Gastrocnemius medialis (tissue), 4 donors: ENCODE data around the gene DGKG. TPM values are rescaled to one million over a fixed set of nuclear protein-coding genes. Genes with fewer than 3 reads are reported as not detected.

ENCODE experiments used
- ATAC-seq, 2 donors: fragments of 150-250 bp; one replicate each; pipeline ENCODE4 v1.9.1; 2016
- DNase-seq, 2 donors: peaks; one replicate each; pipeline ENCODE4 v3.0.0-alpha.2; 2019
- H3K27ac ChIP-seq, 4 donors: fragments of 200-600 bp; sonication (generic); 1 replicate in 1 of 4; 2 replicates in 3 of 4; pipeline ENCODE4 v1.5.1; 2016 to 2018; ENCODE audit warnings: mild to moderate bottlenecking in 2 of 4, moderate library complexity in 1 of 4
- H3K27me3 ChIP-seq, 3 donors: fragments of 200-600 bp; sonication (generic) in 2 of 3; 1 replicate in 1 of 3; 2 replicates in 2 of 3; pipeline versions ENCODE4 v1.5.1 to v1.6.0; 2016 to 2019; ENCODE audit warnings: mild to moderate bottlenecking in 1 of 3, moderate library complexity in 1 of 3
- H3K36me3 ChIP-seq, 2 donors: fragments of 200-600 bp; sonication (generic) in 1 of 2; one replicate each; pipeline ENCODE4 v1.5.1; 2017 to 2018
- H3K4me1 ChIP-seq, 2 donors: fragments of 200-600 bp; sonication (generic) in 1 of 2; one replicate each; pipeline ENCODE4 v1.5.1; 2016 to 2017; ENCODE audit warnings: mild to moderate bottlenecking in 2 of 2
- H3K4me3 ChIP-seq, 4 donors: fragments of 200-600 bp; sonication (generic) in 3 of 4; 1 replicate in 1 of 4; 2 replicates in 3 of 4; pipeline ENCODE4 v1.5.1; 2016 to 2019; ENCODE audit warnings: mild to moderate bottlenecking in 2 of 4
- H3K9me3 ChIP-seq, 3 donors: fragments of 200-600 bp; sonication (generic) in 2 of 3; 1 replicate in 1 of 3; 2 replicates in 2 of 3; pipeline ENCODE4 v1.5.1; 2016 to 2019
- POLR2A ChIP-seq, 2 donors: fragments of 450-650 bp; IDR thresholded peaks; one replicate each; pipeline ENCODE4 v1.6.1; 2017; ENCODE audit warnings: antibody characterized with exemption in 2 of 2, mild to moderate bottlenecking in 2 of 2, moderate library complexity in 2 of 2
- in situ Hi-C, 4 donors: fragments of 200-750 bp; cut with MboI; loops; one replicate each; pipeline versions ENCODE4 v1.15.0 to v1.8.0; 2017; ENCODE audit warnings: low sequenced_read_pairs in 4 of 4
- intact Hi-C: fragments of 100-400 bp; cut with DNase I; formaldehyde crosslinking; loops from one replicate; pipeline ENCODE4 v1.15.1; 2023; ENCODE audit warnings: low total_unique reads
- total RNA-seq, 4 donors: library from RNA; depleted of rRNA; stranded (reverse); fragments of >200 nt; gene quantifications; one replicate each; pipeline versions ENCODE4 v1.1.0 to v1.2.3, GENCODE V29; 2016
- TF ChIP-seq, protein P1 (sequence below), 5 experiments: fragments of 450-650 bp in 3 of 5; fragments of 200-600 bp in 2 of 5; sonication (generic) in 2 of 5; IDR thresholded peaks in 4 of 5; conservative IDR thresholded peaks in 1 of 5; 1 replicate in 4 of 5; 2 replicates in 1 of 5; pipeline ENCODE4 v1.5.1; 2016 to 2019; ENCODE audit warnings: antibody characterized with exemption in 5 of 5, mild to moderate bottlenecking in 3 of 5, moderate library complexity in 3 of 5

Gene DGKG
- total RNA-seq, 4 donors from 2014 or later, result 5.0 to 11.2 (median 7.7) TPM

DNA sequence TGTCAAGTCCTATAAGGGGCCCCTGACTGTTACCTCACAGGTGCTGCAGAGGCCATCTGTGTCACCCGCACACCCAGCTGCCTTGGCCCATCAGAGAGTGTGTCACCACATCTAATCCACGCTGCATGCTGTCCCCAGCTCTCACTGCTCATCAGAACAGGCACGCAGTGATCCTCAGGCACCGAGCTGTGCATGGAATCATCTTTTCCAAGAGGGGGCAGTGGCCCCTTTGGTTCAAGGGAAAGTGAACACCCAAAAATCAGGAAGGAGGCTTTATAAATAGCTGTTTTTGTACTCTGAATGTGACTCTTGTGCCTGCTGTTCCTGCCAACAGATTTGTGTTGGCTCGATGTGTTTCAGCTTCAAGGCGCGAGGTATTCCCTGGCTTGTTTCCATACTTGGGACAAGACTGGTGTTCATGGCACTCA lies 142.8 kb downstream of the DGKG start:
- Histone ChIP-seq H3K27me3 (no peaks in the 10 kb centered on the region), H3K4me3 (no peak overlapping the region), H3K36me3 (no peaks in the 10 kb centered on the region), H3K4me1 (peaks cover 30 to 49% of the 10 kb centered on the region in 2 donors), H3K9me3 (no peaks in the 10 kb centered on the region), H3K27ac (peak overlapping the region; percentile 85 to 95 (median 92))
- peak; percentile 84 to 91 for DNase-seq
- intact Hi-C loops (loop anchor here (1.0 kb wide), 1 partner anchor 20 kb away; no protein-coding TSS in a partner anchor), in situ Hi-C loops (no loop called here)
- peak; percentile 58 to 61 for ATAC-seq
- TF ChIP-seq, protein P1, sequence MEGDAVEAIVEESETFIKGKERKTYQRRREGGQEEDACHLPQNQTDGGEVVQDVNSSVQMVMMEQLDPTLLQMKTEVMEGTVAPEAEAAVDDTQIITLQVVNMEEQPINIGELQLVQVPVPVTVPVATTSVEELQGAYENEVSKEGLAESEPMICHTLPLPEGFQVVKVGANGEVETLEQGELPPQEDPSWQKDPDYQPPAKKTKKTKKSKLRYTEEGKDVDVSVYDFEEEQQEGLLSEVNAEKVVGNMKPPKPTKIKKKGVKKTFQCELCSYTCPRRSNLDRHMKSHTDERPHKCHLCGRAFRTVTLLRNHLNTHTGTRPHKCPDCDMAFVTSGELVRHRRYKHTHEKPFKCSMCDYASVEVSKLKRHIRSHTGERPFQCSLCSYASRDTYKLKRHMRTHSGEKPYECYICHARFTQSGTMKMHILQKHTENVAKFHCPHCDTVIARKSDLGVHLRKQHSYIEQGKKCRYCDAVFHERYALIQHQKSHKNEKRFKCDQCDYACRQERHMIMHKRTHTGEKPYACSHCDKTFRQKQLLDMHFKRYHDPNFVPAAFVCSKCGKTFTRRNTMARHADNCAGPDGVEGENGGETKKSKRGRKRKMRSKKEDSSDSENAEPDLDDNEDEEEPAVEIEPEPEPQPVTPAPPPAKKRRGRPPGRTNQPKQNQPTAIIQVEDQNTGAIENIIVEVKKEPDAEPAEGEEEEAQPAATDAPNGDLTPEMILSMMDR (IDR thresholded peaks at IDR 0.05 in 4 of 5, conservative IDR thresholded peaks at IDR 0.05 in 1 of 5), result peak; percentile 15 to 61 (median 24)
- peak in 1 of 2 donors; percentile 35 for TF ChIP-seq POLR2A (IDR thresholded peaks at IDR 0.05)

DNA sequence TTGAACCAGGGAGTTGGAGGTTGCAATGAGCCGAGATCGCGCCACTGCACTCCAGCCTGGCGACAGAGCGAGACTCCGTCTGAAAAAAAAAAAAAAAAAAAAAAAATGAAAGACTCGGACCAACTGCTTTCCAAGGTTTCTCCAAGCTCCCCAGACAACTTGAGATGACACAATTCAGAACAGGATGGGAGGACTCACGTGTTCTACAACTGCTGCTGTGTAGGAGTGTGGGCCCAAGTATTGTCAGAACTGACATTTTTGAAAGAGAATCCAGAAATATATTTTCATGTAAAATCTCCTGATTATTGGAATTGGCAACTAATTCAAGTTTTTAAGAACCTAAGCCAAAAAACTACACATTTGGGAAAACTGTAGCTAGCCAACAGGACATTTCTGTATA lies 143.6 kb downstream of the DGKG start:
- no peak for DNase-seq
- H3K9me3 ChIP-seq, result no peaks in the 10 kb centered on the region
- H3K36me3 ChIP-seq, result no peaks in the 10 kb centered on the region
- TF ChIP-seq, protein P1 (IDR thresholded peaks at IDR 0.05 in 4 of 5, conservative IDR thresholded peaks at IDR 0.05 in 1 of 5), result no peak
- no peak for TF ChIP-seq POLR2A (IDR thresholded peaks at IDR 0.05)
- in situ Hi-C loops (no loop called here), intact Hi-C loops (no loop called here)
- no peaks in the 10 kb centered on the region for H3K27me3 ChIP-seq
- no peak overlapping the region for H3K4me3 ChIP-seq
- H3K4me1 ChIP-seq, result peaks cover 30 to 50% of the 10 kb centered on the region in 2 donors
- H3K27ac ChIP-seq, result peak overlapping the region; percentile 85 to 95 (median 92)
- no peak for ATAC-seq

DNA sequence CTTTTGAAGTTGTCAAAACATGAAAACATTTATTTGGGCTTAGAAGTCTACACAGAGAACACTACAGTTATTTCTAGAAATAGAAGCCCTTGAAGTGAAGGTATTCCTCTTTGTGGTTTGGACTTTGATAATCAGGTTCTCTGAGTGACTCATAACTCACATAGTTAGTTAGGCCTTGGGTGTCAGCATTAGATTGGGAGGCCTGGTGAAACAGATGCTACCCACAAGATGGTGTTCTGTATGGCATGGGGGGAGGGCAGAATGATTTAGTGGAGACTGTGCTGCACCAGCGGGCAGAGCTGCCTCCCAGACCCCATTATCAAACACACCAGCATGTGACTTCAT lies 144.2 kb downstream of the DGKG start:
- in situ Hi-C loops (no loop called here), intact Hi-C loops (no loop called here)
- Histone ChIP-seq H3K4me1 (peaks cover 30 to 48% of the 10 kb centered on the region in 2 donors), H3K27me3 (no peaks in the 10 kb centered on the region), H3K27ac (peak overlapping the region in 2 of 4 donors; percentile 55 to 93), H3K9me3 (no peaks in the 10 kb centered on the region), H3K36me3 (no peaks in the 10 kb centered on the region), H3K4me3 (no peak overlapping the region)
- ATAC-seq (no peak), DNase-seq (no peak)
- TF ChIP-seq, protein P1 (IDR thresholded peaks at IDR 0.05 in 4 of 5, conservative IDR thresholded peaks at IDR 0.05 in 1 of 5), result no peak
- no peak for TF ChIP-seq POLR2A (IDR thresholded peaks at IDR 0.05)

- no peaks in the 10 kb centered on the region for H3K27me3 ChIP-seq
- no peak overlapping the region for H3K4me3 ChIP-seq
- peaks cover 23 to 43% of the 10 kb centered on the region in 2 donors for H3K4me1 ChIP-seq
- no peaks in the 10 kb centered on the region for H3K36me3 ChIP-seq
- no peak for DNase-seq
- TF ChIP-seq, protein P1 (IDR thresholded peaks at IDR 0.05 in 4 of 5, conservative IDR thresholded peaks at IDR 0.05 in 1 of 5), result no peak
- TF ChIP-seq POLR2A (IDR thresholded peaks at IDR 0.05), result no peak
- ATAC-seq, result no peak
- in situ Hi-C loops (no loop called here), intact Hi-C loops (no loop called here)
- H3K9me3 ChIP-seq, result no peaks in the 10 kb centered on the region
- H3K27ac ChIP-seq, result peak overlapping the region in 2 of 4 donors; percentile 55 to 93
Measured at GRCh38 chr3:186216900-186217819, 144.9 kb downstream of the DGKG start.
